ENCODE data around the gene PHF21A.
A peak's percentile ranks its signal among the peaks of the same experiment; 100 is the strongest.

The PHF21A gene

DNA sequence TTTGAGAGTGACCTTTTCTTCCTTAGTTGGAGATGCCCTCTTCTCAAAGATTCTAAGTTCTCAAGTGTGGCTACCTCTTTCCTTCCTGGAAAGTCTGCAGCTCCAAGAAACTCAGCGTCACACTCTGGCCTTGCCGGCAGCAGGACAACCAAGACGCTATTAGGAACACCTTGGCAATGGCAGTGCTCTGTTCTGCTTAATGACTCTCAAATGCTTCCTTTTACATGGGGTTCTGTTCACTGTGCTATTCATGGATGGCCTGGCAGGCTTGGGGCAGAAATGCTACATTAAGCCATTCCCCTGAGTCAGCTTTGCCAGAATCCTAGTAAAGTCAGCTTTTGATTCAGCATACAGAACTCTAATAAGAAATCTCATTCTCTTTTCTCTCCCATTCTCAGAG, 172.9 kb downstream of the PHF21A start:
- ATAC-seq (replicated peaks) (no peak), DNase-seq (no peak)
- no peak overlapping the region for H3K27ac Mint-ChIP-seq
- H3K4me3 Mint-ChIP-seq = no peak overlapping the region
- H3K9me3 Mint-ChIP-seq = no peaks in the 10 kb centered on the region
- H3K36me3 Mint-ChIP-seq = peaks cover 21 to 38% of the 10 kb centered on the region in 2 donors
- H3K4me1 Mint-ChIP-seq = peaks cover 4 to 8% of the 10 kb centered on the region in 2 donors
- H3K27me3 Mint-ChIP-seq = no peaks in the 10 kb centered on the region

GRCh38 chr11:45947885-45948284, 173.4 kb downstream of the PHF21A start:
- Mint-ChIP-seq H3K27ac (no peak overlapping the region), H3K27me3 (no peaks in the 10 kb centered on the region), H3K4me1 (peaks cover 4 to 8% of the 10 kb centered on the region in 2 donors), H3K9me3 (no peaks in the 10 kb centered on the region), H3K4me3 (no peak overlapping the region), H3K36me3 (peaks cover 21 to 38% of the 10 kb centered on the region in 2 donors)
- ATAC-seq (replicated peaks) (no peak), DNase-seq (no peak)

DNA sequence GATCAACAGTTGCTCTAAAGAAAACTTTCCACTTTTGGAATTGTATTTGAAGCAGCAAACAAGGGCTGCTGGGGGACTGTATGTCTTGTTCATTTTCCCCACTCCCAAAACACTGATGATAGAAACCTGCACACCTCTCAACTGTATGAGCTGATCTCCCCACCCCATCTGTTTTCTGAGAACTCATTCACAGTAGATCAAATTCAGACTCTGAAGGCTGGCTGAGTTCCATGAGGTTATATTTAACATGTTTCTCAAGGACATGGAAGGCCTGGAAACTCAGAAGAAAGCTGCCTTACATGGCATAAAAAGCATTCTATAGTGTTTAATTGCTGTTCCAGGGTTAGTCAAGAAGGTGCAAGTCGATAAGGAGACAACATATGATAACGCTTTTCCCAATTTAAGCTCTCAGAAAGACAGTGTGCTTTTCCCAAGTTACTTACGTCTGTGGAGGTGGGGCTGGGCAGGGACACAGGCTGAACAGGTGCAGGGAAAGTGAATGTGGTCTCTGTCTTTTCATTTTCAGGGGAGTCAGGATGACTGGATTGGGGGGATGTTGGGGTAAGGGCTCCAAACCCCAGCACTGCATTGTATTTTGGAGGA, 175.8 kb downstream of the PHF21A start:
- Mint-ChIP-seq H3K27ac (peak overlapping the region; percentile 38), H3K4me3 (no peak overlapping the region), H3K4me1 (peaks cover 7 to 20% of the 10 kb centered on the region in 2 donors), H3K27me3 (no peaks in the 10 kb centered on the region), H3K36me3 (peaks cover 15 to 50% of the 10 kb centered on the region in 2 donors), H3K9me3 (no peaks in the 10 kb centered on the region)
- no peak for DNase-seq
- no peak for ATAC-seq (replicated peaks)

- Mint-ChIP-seq H3K27ac (no peak overlapping the region), H3K4me1 (peaks cover 17 to 44% of the 10 kb centered on the region in 2 donors), H3K36me3 (peaks cover 13 to 32% of the 10 kb centered on the region in 2 donors), H3K27me3 (no peaks in the 10 kb centered on the region), H3K9me3 (no peaks in the 10 kb centered on the region), H3K4me3 (no peak overlapping the region)
- DNase-seq (no peak), ATAC-seq (replicated peaks) (no peak)
These were observed 178.9 kb downstream of the PHF21A start for GRCh38 chr11:45942381-45942780.

DNA sequence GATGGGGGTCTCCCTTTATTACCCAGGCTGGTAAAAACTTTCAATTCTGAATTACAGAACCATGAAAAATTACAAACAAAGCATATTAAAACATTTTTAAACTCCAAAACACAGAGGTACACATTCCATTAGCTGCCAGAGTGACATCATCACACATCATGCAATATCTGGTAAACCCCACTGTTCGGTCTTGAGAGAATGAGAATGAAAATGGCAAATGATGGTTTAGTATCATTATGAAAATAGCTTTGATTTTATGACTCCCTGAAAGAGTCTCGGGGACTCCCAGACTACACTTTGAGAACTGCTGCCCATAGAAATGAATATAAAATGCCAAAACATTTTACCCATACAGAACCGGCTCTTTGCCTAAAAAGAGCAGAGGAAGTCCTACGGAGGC, 180.0 kb downstream of the PHF21A start:
- H3K27ac Mint-ChIP-seq = no peak overlapping the region
- no peak for DNase-seq
- no peak for ATAC-seq (replicated peaks)

DNA sequence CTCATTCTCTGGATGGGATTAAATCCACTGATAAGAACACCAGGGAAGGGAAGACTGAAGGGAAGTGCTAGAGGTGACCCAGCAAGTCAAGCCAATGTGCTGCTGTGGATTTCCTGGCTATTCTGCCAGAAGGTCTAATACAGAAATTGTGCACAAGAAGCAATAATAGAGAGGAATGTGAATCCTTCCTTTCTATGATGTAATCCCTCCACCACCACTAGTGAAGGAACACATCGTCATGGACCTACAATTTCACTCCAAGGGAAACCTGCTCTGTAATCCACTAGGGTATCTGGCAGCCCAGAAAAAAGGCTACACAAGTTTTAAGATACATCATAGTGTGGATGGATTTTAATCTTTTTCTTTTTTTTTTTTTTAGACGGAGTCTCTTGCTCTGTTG, 181.4 kb downstream of the PHF21A start:
- Mint-ChIP-seq H3K27me3 (no peaks in the 10 kb centered on the region), H3K27ac (no peak overlapping the region), H3K4me1 (peaks cover 27 to 58% of the 10 kb centered on the region in 2 donors), H3K4me3 (no peak overlapping the region), H3K36me3 (peaks cover 6 to 26% of the 10 kb centered on the region in 2 donors), H3K9me3 (no peaks in the 10 kb centered on the region)
- DNase-seq = no peak
- no peak for ATAC-seq (replicated peaks)

More for the DNA sequence above, 180.0 kb downstream of the PHF21A start:
- H3K9me3 Mint-ChIP-seq = no peaks in the 10 kb centered on the region
- peaks cover 18 to 36% of the 10 kb centered on the region in 2 donors for H3K36me3 Mint-ChIP-seq
- no peak overlapping the region for H3K4me3 Mint-ChIP-seq
- peaks cover 22 to 51% of the 10 kb centered on the region in 2 donors for H3K4me1 Mint-ChIP-seq
- H3K27me3 Mint-ChIP-seq = no peaks in the 10 kb centered on the region

GRCh38 chr11:45937916-45938315, 183.3 kb downstream of the PHF21A start:
- Mint-ChIP-seq H3K4me3 (no peak overlapping the region), H3K36me3 (peaks cover 15 to 35% of the 10 kb centered on the region in 2 donors), H3K4me1 (peaks cover 44 to 77% of the 10 kb centered on the region in 2 donors), H3K27me3 (no peaks in the 10 kb centered on the region), H3K27ac (no peak overlapping the region), H3K9me3 (no peaks in the 10 kb centered on the region)
- DNase-seq (no peak), ATAC-seq (replicated peaks) (no peak)

- no peaks in the 10 kb centered on the region for H3K9me3 Mint-ChIP-seq
- DNase-seq (no peak), ATAC-seq (replicated peaks) (no peak)
- H3K4me3 Mint-ChIP-seq = peak overlapping the region; percentile 39 to 41
- peaks cover 24 to 39% of the 10 kb centered on the region in 2 donors for H3K36me3 Mint-ChIP-seq
- no peaks in the 10 kb centered on the region for H3K27me3 Mint-ChIP-seq
- H3K4me1 Mint-ChIP-seq = peaks cover 51 to 74% of the 10 kb centered on the region in 2 donors
- peak overlapping the region; percentile 85 for H3K27ac Mint-ChIP-seq
These were observed 184.7 kb downstream of the PHF21A start for GRCh38 chr11:45936511-45937054.

DNA sequence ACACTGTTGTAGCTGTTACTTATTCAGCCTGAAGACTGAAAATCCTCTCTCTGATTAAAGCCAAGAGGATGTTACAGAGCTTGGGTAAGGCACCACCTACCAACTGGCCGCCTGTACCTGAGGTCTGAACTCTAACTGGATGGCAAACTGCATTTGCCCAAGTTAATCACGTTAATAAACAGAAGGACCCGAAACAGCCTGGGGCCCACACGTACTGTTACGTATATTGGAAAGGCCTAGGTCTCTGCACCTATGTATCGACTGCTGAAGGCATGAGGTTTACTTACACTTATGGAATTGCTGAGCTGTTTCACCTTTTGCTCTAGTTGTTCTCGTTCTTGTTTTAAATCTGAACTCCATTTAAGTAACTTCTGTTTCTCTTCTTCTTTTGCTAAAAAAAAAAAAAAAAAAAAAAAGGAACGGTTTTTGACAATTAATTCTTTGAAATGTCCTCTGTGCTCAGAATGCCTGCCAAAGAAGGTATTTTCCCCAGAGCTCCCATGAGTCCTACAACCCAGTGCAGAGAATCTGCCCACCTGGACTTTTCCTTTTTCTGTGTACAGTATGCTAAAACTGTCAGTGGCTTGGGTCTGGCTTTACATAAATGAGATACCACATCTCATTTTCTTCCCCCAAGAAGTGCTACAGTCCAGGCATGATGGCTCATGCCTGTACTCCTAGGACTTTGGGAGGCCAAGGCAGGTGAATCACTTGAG, 185.7 kb downstream of the PHF21A start:
- Mint-ChIP-seq H3K27ac (peak overlapping the region; percentile 93), H3K4me1 (peaks cover 60 to 84% of the 10 kb centered on the region in 2 donors), H3K36me3 (peaks cover 28 to 40% of the 10 kb centered on the region in 2 donors), H3K9me3 (no peaks in the 10 kb centered on the region), H3K27me3 (no peaks in the 10 kb centered on the region), H3K4me3 (peak overlapping the region in 1 of 2 donors; percentile 63)
- peak; percentile 65 to 66 for ATAC-seq (replicated peaks)
- peak; percentile 58 for DNase-seq

GRCh38 chr11:45934580-45935318, 186.5 kb downstream of the PHF21A start:
- no peak for ATAC-seq (replicated peaks)
- Mint-ChIP-seq H3K4me1 (peaks cover 67 to 90% of the 10 kb centered on the region in 2 donors), H3K36me3 (peaks cover 32 to 45% of the 10 kb centered on the region in 2 donors), H3K9me3 (no peaks in the 10 kb centered on the region), H3K27ac (peak overlapping the region; percentile 93), H3K4me3 (peak overlapping the region; percentile 25 to 61), H3K27me3 (no peaks in the 10 kb centered on the region)
- no peak for DNase-seq

DNA sequence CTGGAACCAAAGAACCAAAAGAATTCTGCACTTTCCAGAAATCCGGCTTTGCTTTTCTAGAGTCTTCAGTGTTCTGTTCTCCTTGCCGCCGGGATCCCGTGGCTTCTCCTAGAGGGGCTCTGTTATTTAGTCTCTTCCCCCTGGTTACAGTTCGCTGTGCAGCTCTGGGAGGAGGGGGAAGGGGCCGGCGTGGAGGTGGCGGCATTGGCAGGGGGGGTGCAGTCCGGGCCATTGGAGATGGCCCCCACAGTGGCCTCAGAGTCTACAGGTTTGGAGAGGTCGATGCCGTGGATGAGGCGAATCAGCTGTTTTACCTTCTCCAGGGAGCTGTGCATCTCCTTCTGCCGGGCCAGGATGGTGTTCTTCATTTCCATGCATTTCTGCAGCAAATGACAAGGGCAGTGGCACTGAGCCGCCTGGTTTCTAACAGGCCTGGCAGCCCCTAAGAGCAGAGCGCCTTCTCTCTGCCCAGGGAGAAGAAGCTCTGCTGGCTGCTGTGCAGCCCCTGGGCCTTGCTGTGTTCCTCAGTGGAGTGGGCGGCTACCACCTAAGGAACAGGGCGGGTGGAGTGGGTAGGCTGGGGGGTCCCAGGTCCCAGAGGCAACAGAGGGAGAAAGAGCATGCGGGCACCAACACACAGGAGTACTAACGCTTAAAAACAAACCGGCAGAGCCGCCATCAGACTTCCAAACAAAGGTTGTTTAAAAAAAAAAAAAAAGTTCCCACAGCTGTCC, 187.2 kb downstream of the PHF21A start:
- Mint-ChIP-seq H3K27me3 (no peaks in the 10 kb centered on the region), H3K36me3 (peaks cover 32 to 45% of the 10 kb centered on the region in 2 donors), H3K4me1 (peaks cover 69 to 83% of the 10 kb centered on the region in 2 donors), H3K27ac (peak overlapping the region; percentile 96), H3K4me3 (peak overlapping the region; percentile 93 to 96), H3K9me3 (no peaks in the 10 kb centered on the region)
- DNase-seq (no peak), ATAC-seq (replicated peaks) (no peak)

DNA sequence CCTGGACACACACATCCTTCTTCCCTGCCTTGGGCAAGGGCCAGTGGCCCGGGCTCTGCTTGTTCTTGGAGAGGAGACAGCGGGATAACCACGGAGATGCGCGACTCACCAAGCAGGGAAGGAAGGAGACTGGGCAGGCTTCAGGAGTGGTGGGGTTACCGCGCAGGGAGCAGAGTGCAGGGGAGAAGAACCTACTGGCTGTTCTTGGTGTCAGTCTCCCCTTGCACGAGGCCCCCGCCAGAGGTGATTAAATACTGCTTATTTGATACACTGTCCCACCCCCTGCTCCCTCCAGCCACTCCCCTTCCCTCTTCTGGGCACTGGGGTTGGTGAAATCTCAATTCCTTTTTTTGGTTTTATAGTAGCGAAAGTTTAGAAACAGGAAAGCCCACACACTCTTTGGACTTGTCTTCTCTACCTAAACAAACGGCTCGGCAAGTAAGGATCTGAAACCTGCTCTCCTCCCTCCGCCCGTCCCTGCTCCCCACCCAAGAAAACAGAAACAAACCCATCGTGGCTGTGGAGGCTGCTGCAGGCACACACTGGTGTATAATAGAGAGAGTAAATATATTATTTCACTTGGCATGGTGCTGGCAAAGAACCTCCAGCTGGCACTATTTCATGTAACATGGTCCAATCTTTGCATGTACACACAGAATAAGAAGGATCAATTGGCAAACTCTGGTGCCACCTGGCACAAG, 188.0 kb downstream of the PHF21A start:
- DNase-seq = peak; percentile 77
- Mint-ChIP-seq H3K4me1 (peaks cover 74 to 82% of the 10 kb centered on the region in 2 donors), H3K4me3 (peak overlapping the region; percentile 93 to 96), H3K27ac (peak overlapping the region; percentile 96), H3K9me3 (no peaks in the 10 kb centered on the region), H3K36me3 (peaks cover 36 to 50% of the 10 kb centered on the region in 2 donors), H3K27me3 (no peaks in the 10 kb centered on the region)
- ATAC-seq (replicated peaks) = peak; percentile 50 to 62

GRCh38 chr11:45932217-45932616, 189.0 kb downstream of the PHF21A start:
- peak overlapping the region; percentile 96 for H3K27ac Mint-ChIP-seq
- no peaks in the 10 kb centered on the region for H3K27me3 Mint-ChIP-seq
- DNase-seq (no peak), ATAC-seq (replicated peaks) (no peak)
- peak overlapping the region; percentile 93 to 96 for H3K4me3 Mint-ChIP-seq
- peaks cover 45 to 60% of the 10 kb centered on the region in 2 donors for H3K36me3 Mint-ChIP-seq
- H3K9me3 Mint-ChIP-seq = no peaks in the 10 kb centered on the region
- H3K4me1 Mint-ChIP-seq = peaks cover 76 to 84% of the 10 kb centered on the region in 2 donors
